HG03103 (cell line): ENCODE results near the gene IGFBP1.
"Not testable (repeated sequence)": the region's sequence is repeated elsewhere in the genome, so short reads cannot be mapped to it uniquely, and the experiment has no call there.

Experiments
- ATAC-seq: cut with Tn5 transposase; IDR thresholded peaks from one replicate; pipeline ENCODE4 v1.9.1; 2021; ENCODE audit warnings: low read depth; ENCODE audit not compliant: unreplicated experiment

The IGFBP1 gene

DNA sequence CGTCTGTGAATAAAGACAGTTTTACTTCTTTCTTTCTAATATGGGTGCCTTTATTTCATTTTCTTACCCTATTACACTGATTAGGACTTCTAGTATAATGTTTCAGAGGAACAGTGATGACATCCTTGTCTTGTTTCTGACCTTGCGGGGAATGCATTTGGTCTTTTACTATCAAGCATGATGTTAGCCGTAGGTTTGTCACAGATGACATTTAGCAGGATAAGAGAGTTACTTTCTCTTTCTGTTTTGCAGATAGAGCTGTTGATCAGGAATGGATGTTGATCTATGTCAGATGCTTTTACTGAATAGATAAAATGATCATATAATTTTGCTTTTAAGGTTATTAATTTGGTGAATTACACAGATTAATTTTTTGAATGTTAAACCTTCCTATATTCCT, 39.4 kb downstream of the IGFBP1 start:
- ATAC-seq: no peak

GRCh38 chr7:45930967-45931366, 42.7 kb downstream of the IGFBP1 start:
- no peak for ATAC-seq

DNA sequence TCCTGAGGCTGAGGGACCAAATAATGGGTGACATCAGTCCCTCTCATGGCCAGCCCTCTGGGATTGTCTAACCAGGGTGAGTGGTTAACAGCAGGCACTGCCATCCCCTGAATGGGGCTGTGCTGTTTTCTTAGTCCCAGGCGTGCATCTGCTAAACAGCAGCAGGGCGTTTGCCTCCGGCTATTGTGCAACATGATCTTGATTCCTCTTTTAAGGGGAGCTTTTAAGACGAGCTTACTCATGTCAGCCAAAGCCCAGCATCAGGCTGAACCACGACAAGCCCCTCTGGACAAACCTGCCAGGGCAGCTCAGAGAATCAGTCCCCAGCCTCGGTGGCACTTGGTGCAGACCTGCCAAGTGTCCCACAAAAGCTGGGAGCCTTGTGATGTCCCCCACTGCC, 49.0 kb downstream of the IGFBP1 start:
- no peak for ATAC-seq

GRCh38 chr7:45937862-45938261, 49.6 kb downstream of the IGFBP1 start:
- ATAC-seq: no peak

DNA sequence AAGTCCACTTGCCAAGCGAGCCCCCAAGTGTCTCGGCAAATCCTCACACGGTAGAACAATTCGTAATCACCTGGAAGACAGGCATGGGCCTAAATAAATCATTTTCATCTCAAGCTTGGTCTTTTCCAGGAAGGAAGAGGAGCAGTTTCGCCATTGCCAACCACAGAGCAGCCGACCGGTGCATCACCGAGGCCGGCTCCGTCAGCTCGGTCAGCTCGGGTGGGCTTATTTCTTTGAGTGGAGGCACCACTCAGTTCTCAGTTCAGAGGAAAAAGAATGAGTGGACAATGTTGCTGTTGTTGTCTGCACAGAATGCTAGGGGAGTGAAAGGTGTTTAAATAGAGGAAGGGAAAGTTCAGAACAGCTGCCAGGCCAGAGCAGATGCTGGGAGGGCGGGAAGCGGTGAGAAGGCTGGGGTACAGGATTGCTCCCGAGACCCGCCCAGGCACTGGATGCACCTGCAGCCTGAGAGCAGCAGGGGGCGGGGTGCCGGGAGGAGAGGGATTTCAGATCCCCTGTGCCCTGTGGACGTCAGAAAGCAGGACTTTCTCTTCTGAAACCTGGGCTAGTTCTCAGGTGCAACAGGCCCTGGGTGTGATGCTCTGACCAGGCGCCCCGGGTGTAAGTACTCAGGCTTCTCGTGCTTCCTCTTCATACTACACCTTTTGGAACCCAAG, 50.5 kb downstream of the IGFBP1 start:
- ATAC-seq: no peak

GRCh38 chr7:45939574-45939973, 51.3 kb downstream of the IGFBP1 start:
- ATAC-seq: no peak

- not testable (repeated sequence) for ATAC-seq
Observed at GRCh38 chr7:45940237-45940781, 52.0 kb downstream of the IGFBP1 start.

GRCh38 chr7:45940939-45941338, 52.7 kb downstream of the IGFBP1 start:
- ATAC-seq: no peak
